HEK293T (cell line): ENCODE measurements around the gene USP3.
A peak's percentile ranks its signal among the peaks of the same experiment; 100 is the strongest.
"Not testable (repeated sequence)": the region's sequence is repeated elsewhere in the genome, so short reads cannot be mapped to it uniquely, and the experiment has no call there.

Experiments used
- CTCF ChIA-PET: fragments of 350-600 bp; formaldehyde crosslinking; extraction: SDS; loops from one replicate; lab custom pipeline; 2021; ENCODE audit warnings: antibody characterized with exemption, inconsistent platforms; lab: Yijun Ruan, JAX
- POLR2A ChIA-PET: fragments of 350-600 bp; formaldehyde crosslinking; extraction: SDS; loops from one replicate; lab custom pipeline; 2020; ENCODE audit warnings: antibody characterized with exemption, inconsistent platforms; lab: Yijun Ruan, JAX
- DNase-seq: peaks from one replicate; pipeline ENCODE4 v3.0.0; 2012; ENCODE audit warnings: mixed read lengths; ENCODE audit errors: extremely low spot score
- ARNT ChIP-seq: fragments of 450-650 bp; IDR thresholded peaks from 2 replicates; pipeline ENCODE4 v1.6.1; 2017; ENCODE audit warnings: mild to moderate bottlenecking
- BHLHE40 ChIP-seq: fragments of 450-650 bp; IDR thresholded peaks from 2 replicates; pipeline ENCODE4 v1.6.1; 2016; ENCODE audit warnings: mild to moderate bottlenecking, moderate library complexity, borderline replicate concordance
- CTBP1 ChIP-seq: fragments of 450-650 bp; IDR thresholded peaks from 2 replicates; pipeline ENCODE4 v1.6.1; 2016; ENCODE audit warnings: borderline replicate concordance
- ELF4 ChIP-seq: fragments of 450-650 bp; IDR thresholded peaks from 2 replicates; pipeline ENCODE4 v1.6.1; 2017; ENCODE audit warnings: antibody characterized with exemption
- FOXA1 ChIP-seq: fragments of 450-650 bp; IDR thresholded peaks from 2 replicates; pipeline ENCODE4 v1.6.1; 2016; ENCODE audit warnings: mild to moderate bottlenecking
- FOXK2 ChIP-seq: fragments of 450-650 bp; IDR thresholded peaks from 2 replicates; pipeline ENCODE4 v1.6.1; 2016; ENCODE audit warnings: mild to moderate bottlenecking
- FOXM1 ChIP-seq: fragments of 450-650 bp; IDR thresholded peaks from 2 replicates; pipeline ENCODE4 v1.6.1; 2017; ENCODE audit warnings: mild to moderate bottlenecking, borderline replicate concordance
- HDGF ChIP-seq: fragments of 450-650 bp; IDR thresholded peaks from 2 replicates; pipeline ENCODE4 v1.6.1; 2017; ENCODE audit warnings: antibody characterized with exemption, borderline replicate concordance
- L3MBTL2 ChIP-seq: fragments of 450-650 bp; conservative IDR thresholded peaks from 2 replicates; pipeline ENCODE4 v1.6.1; 2016; ENCODE audit warnings: mild to moderate bottlenecking
- LEF1 ChIP-seq: fragments of 450-650 bp; IDR thresholded peaks from 2 replicates; pipeline ENCODE4 v1.6.1; 2017; ENCODE audit warnings: mild to moderate bottlenecking, borderline replicate concordance
- NFRKB ChIP-seq: fragments of 450-650 bp; IDR thresholded peaks from 2 replicates; pipeline ENCODE4 v1.6.1; 2016; ENCODE audit warnings: mild to moderate bottlenecking, moderate library complexity
- SP1 ChIP-seq: fragments of 450-650 bp; IDR thresholded peaks from 2 replicates; pipeline ENCODE4 v1.6.1; 2017
- SUZ12 ChIP-seq: fragments of 450-650 bp; IDR thresholded peaks from 2 replicates; pipeline ENCODE4 v1.6.1; 2016; ENCODE audit warnings: mild to moderate bottlenecking
- TARDBP ChIP-seq: fragments of 450-650 bp; IDR thresholded peaks from 2 replicates; pipeline ENCODE4 v1.6.1; 2016
- ZNF384 ChIP-seq: fragments of 450-650 bp; IDR thresholded peaks from 2 replicates; pipeline ENCODE4 v1.6.1; 2016
- TF ChIP-seq, protein P1 (sequence below): fragments of 450-650 bp; IDR thresholded peaks from 2 replicates; pipeline ENCODE4 v1.6.1; 2016

The USP3 gene

GRCh38 chr15:63606308-63606707, 101.9 kb downstream of the USP3 start:
- no peak for DNase-seq
- POLR2A ChIA-PET = no interaction called here
- CTCF ChIA-PET = interaction anchor here (0.6 kb wide), 1 partner anchor 9 kb away, joined by 3 read pairs; the partner anchor contains the start of gene FBXL22
- no peak for TF ChIP-seq BHLHE40
- TF ChIP-seq ARNT = no peak
- TF ChIP-seq ELF4 = no peak
- TF ChIP-seq SP1 = no peak
- no peak for TF ChIP-seq NFRKB

DNA sequence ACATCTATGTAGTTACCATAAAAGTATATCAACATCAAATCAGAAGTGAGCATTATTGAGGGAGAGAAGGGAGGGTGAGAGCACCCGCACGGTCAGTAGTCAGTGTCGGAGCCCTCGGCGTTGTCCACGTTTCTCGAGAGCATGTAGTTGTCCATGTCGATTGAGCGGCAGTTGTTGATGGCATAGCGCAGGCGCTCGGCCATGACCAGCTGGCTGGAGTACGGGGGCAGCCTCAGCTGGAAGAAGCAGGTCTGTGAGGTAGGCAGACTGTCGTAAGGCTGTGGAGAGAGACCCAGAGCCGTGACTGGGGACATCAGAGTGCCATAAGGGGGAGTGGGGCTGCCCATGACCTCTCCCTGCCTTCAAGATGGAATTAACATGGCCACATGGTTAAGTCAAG, 104.6 kb downstream of the USP3 start:
- TF ChIP-seq FOXM1 (no peak), LEF1 (no peak), ELF4 (no peak), FOXA1 (no peak), NFRKB (no peak), CTBP1 (no peak), L3MBTL2 (no peak), ZNF384 (no peak), TARDBP (no peak), ARNT (no peak), SP1 (no peak)
- no peak for DNase-seq
- ChIA-PET CTCF (interaction anchor here (1.1 to 1.4 kb wide), 2 partner anchors 437 to 544 kb away, joined by 3 to 5 read pairs; partner anchors contain the start of gene DAPK2), POLR2A (no interaction called here)

- ChIA-PET CTCF (interaction anchor here (0.6 to 1.8 kb wide), 8 partner anchors 10 to 719 kb away, joined by 3 to 5 read pairs (median 4); partner anchors contain the start of gene DAPK2), POLR2A (no interaction called here)
- TF ChIP-seq FOXK2 (no peak), L3MBTL2 (no peak), SUZ12 (no peak), ZNF384 (no peak), NFRKB (no peak), BHLHE40 (no peak), CTBP1 (no peak), ARNT (no peak)
- no peak for DNase-seq
These were observed 105.1 kb downstream of the USP3 start for GRCh38 chr15:63609448-63609847.

GRCh38 chr15:63610209-63610841, 105.9 kb downstream of the USP3 start:
- peak; percentile 65 for DNase-seq
- no peak for TF ChIP-seq SUZ12
- no peak for TF ChIP-seq CTBP1
- TF ChIP-seq, protein P1, sequence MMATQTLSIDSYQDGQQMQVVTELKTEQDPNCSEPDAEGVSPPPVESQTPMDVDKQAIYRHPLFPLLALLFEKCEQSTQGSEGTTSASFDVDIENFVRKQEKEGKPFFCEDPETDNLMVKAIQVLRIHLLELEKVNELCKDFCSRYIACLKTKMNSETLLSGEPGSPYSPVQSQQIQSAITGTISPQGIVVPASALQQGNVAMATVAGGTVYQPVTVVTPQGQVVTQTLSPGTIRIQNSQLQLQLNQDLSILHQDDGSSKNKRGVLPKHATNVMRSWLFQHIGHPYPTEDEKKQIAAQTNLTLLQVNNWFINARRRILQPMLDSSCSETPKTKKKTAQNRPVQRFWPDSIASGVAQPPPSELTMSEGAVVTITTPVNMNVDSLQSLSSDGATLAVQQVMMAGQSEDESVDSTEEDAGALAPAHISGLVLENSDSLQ = peak; percentile 52
- TF ChIP-seq LEF1 = no peak
- TF ChIP-seq ZNF384 = no peak
- POLR2A ChIA-PET = no interaction called here
- CTCF ChIA-PET = interaction anchor here (0.6 to 1.8 kb wide), 8 partner anchors 11 to 720 kb away, joined by 3 to 5 read pairs (median 4); partner anchors contain the start of gene DAPK2

GRCh38 chr15:63611177-63611576, 106.8 kb downstream of the USP3 start:
- no peak for DNase-seq
- ChIA-PET POLR2A (no interaction called here), CTCF (interaction anchor here (1.4 to 1.8 kb wide), 2 partner anchors 12 to 13 kb away, joined by 4 read pairs; no protein-coding TSS in a partner anchor)
- TF ChIP-seq FOXK2 = no peak
- TF ChIP-seq SP1 = no peak
- no peak for TF ChIP-seq BHLHE40
- no peak for TF ChIP-seq HDGF
- no peak for TF ChIP-seq NFRKB
- no peak for TF ChIP-seq FOXM1
- TF ChIP-seq ELF4 = no peak
- no peak for TF ChIP-seq ZNF384
- no peak for TF ChIP-seq ARNT
- no peak for TF ChIP-seq CTBP1
- TF ChIP-seq FOXA1 = no peak
- TF ChIP-seq L3MBTL2 = no peak
- no peak for TF ChIP-seq TARDBP
- no peak for TF ChIP-seq LEF1
- no peak for TF ChIP-seq SUZ12
- TF ChIP-seq, protein P1 = no peak

- TF ChIP-seq CTBP1 (no peak), SP1 (no peak), SUZ12 (no peak)
- TF ChIP-seq, protein P1 = no peak
- DNase-seq = no peak
- CTCF ChIA-PET = no interaction called here
- POLR2A ChIA-PET = no interaction called here
These were observed 107.9 kb downstream of the USP3 start for GRCh38 chr15:63612300-63612699.

- TF ChIP-seq HDGF (no peak), CTBP1 (no peak), SP1 (no peak), SUZ12 (no peak), FOXA1 (no peak), ARNT (no peak), FOXM1 (no peak), ELF4 (no peak), L3MBTL2 (no peak), LEF1 (no peak), BHLHE40 (no peak), FOXK2 (no peak), ZNF384 (no peak), TARDBP (no peak), NFRKB (no peak)
- TF ChIP-seq, protein P1 = no peak
- no peak for DNase-seq
- CTCF ChIA-PET = no interaction called here
- POLR2A ChIA-PET = no interaction called here
These were observed 111.5 kb downstream of the USP3 start for GRCh38 chr15:63615935-63616334.

DNA sequence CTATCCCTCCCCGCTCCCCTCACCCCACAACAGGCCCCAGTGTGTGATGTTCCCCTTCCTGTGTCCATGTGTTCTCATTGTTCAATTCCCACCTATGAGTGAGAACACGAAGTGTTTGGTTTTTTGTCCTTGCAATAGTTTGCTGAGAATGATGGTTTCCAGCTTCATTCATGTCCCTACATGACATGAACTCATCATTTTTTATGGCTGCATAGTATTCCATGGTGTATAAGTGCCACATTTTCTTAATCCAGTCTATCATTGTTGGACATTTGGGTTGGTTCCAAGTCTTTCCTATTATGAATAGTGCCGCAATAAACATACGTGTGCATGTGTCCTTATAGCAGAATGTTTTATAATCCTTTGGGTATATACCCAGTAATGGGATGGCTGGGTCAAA, 112.8 kb downstream of the USP3 start:
- CTCF ChIA-PET, POLR2A ChIA-PET, DNase-seq: not testable (repeated sequence)

- POLR2A ChIA-PET, CTCF ChIA-PET, DNase-seq: not testable (repeated sequence)
These were observed 113.2 kb downstream of the USP3 start for GRCh38 chr15:63617627-63618026.

DNA sequence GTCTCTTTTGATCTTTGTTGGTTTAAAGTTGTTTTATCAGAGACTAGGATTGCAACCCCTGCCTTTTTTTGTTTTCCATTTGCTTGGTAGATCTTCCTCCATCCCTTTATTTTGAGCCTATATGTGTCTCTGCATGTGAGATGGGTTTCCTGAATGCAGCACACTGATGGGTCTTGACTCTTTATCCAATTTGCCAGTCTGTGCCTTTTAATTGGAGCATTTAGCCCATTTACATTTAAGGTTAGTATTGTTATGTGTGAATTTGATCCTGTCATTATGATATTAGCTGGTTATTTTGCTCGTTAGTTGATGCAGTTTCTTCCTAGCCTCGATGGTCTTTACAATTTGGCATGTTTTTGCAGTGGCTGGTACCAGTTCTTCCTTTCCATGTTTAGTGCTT, 116.4 kb downstream of the USP3 start:
- POLR2A ChIA-PET, DNase-seq, CTCF ChIA-PET: not testable (repeated sequence)
